Pancreas (tissue), 10 donors: Measurements from ENCODE around the gene SLC44A2. TPM values are rescaled to one million over a fixed set of nuclear protein-coding genes. Genes with fewer than 3 reads are reported as not detected.
A peak's percentile ranks its signal among the peaks of the same experiment; 100 is the strongest.

Experiments
- ATAC-seq, 4 donors: fragments of 200-7000 bp; cut with Tn5 transposase; one replicate each; pipeline versions ENCODE4 v1.8.0 to v1.9.1; 2020; ENCODE audit warnings: mild to moderate bottlenecking in 4 of 4, moderate library complexity in 4 of 4
- DNase-seq, 6 donors: peaks; one replicate each; pipeline ENCODE4 v3.0.0-alpha.2; 2020
- FAIRE-seq: peaks from 2 replicates; lab custom pipeline; 2012; peaks lifted over from hg19 to GRCh38; lab: Jason Lieb, UNC
- H3K27ac ChIP-seq, 4 donors: fragments of 200-600 bp; sonication (generic); 1 replicate in 3 of 4; 2 replicates in 1 of 4; pipeline versions ENCODE4 v1.5.0 to v1.8.0; 2020
- H3K27me3 ChIP-seq, 4 donors: fragments of 200-600 bp; one replicate each; pipeline ENCODE4 v1.8.0; 2021
- H3K36me3 ChIP-seq, 3 donors: fragments of 200-600 bp; sonication (generic) in 1 of 3; one replicate each; pipeline versions ENCODE4 v1.5.0 to v1.8.0; 2020 to 2021
- H3K4me1 ChIP-seq, 3 donors: fragments of 200-600 bp; one replicate each; pipeline ENCODE4 v1.8.0; 2021
- H3K4me3 ChIP-seq, 4 donors: fragments of 200-600 bp; sonication (generic) in 2 of 4; one replicate each; pipeline versions ENCODE4 v1.5.0 to v1.8.0; 2020 to 2021
- H3K9me3 ChIP-seq, 4 donors: fragments of 200-600 bp; one replicate each; pipeline ENCODE4 v1.8.0; 2021
- CTCF ChIP-seq, 4 donors: fragments of 200-600 bp; sonication (generic) in 3 of 4; IDR thresholded peaks; one replicate each; pipeline versions ENCODE4 v1.5.0 to v1.8.0; 2021; ENCODE audit warnings: antibody characterized with exemption in 4 of 4
- WGBS, 2 donors: extraction: QIAGEN DNeasy Blood & Tissue Kit; methylation state at CpG; one replicate each; pipeline ENCODE4 v1.1.7; 2013; 5-methylcytosine and 5-hydroxymethylcytosine counted together
- intact Hi-C, 3 donors: fragments of 100-400 bp; cut with DNase I; formaldehyde crosslinking; loops; one replicate each; pipeline versions ENCODE4 v1.11.1 to v1.14.2; 2022
- polyA plus RNA-seq, 2 donors: library from polyadenylated mRNA; stranded (reverse); fragments of 200-250 nt; gene quantifications; one replicate each; pipeline ENCODE4 v1.2.3, GENCODE V29; 2013
- total RNA-seq, 6 donors: library from RNA; stranded (reverse); fragmentation: NEBNext Ultra II Directional in 4 of 6; extraction: Animal tissue kit (Norgen Biotek cat#: 25700) in 4 of 6; gene quantifications; one replicate each; pipeline versions ENCODE4 v1.2.1 to v1.2.4, GENCODE V29; 2021 to 2023
- donor health status: healthy with polysubstance abuse.
- donor health status: DM: no; HTN: no; CAD: no; lungs with moderate emphysema.
- donor health status: DM: no; HTN: no; CAD: no.
- donor health status: control.
- donor health status: control.
- donor health status: Bipolar disorder and iron deficiency.
- donor health status: DM: yes; HTN: yes; CAD: no.
- donor health status: DM: no; HTN: no; CAD: no.
- donor health status: DM: no; HTN: no; CAD: no.
- donor health status: DM: yes; HTN: yes; CAD: no.

The SLC44A2 gene
- total and polyA plus RNA-seq, 8 donors = 32.7 to 69.0 (median 48.4) TPM

GRCh38 chr19:10643172-10643967, 18.0 kb downstream of the SLC44A2 start:
- no peaks in the 10 kb centered on the region for H3K9me3 ChIP-seq
- FAIRE-seq (no peak), DNase-seq (no peak), ATAC-seq (no peak)
- no peak overlapping the region for H3K4me3 ChIP-seq
- TF ChIP-seq CTCF (IDR thresholded peaks at IDR 0.05) = no peak
- WGBS, 2 donors = 70 to 71% methylated on average over 21 of the region's 21 CpGs
- intact Hi-C loops = loop anchor here in 2 of 3 donors (5.0 to 10.0 kb wide), 2 partner anchors 61 to 69 kb away; no protein-coding TSS in a partner anchor
- peaks cover 0 to 7% (median 3%) of the 10 kb centered on the region in 3 donors for H3K4me1 ChIP-seq
- peak overlapping the region; percentile 36 to 64 (median 58) for H3K27ac ChIP-seq
- peaks cover 0 to 15% (median 2%) of the 10 kb centered on the region in 3 donors for H3K36me3 ChIP-seq
- H3K27me3 ChIP-seq = no peaks in the 10 kb centered on the region

- intact Hi-C loops = loop anchor here in 2 of 3 donors (5.0 to 10.0 kb wide), 2 partner anchors 62 to 69 kb away; no protein-coding TSS in a partner anchor
- Histone ChIP-seq H3K9me3 (no peaks in the 10 kb centered on the region), H3K27me3 (no peaks in the 10 kb centered on the region), H3K4me1 (peaks cover 0 to 7% (median 3%) of the 10 kb centered on the region in 3 donors), H3K27ac (peak overlapping the region; percentile 36 to 64 (median 58)), H3K36me3 (peaks cover 0 to 14% (median 2%) of the 10 kb centered on the region in 3 donors), H3K4me3 (no peak overlapping the region)
- ATAC-seq (peak; percentile 10 to 19 (median 14)), FAIRE-seq (no peak), DNase-seq (no peak)
- 38 to 45% methylated on average over 3 of the region's 3 CpGs for WGBS, 2 donors
- TF ChIP-seq CTCF (IDR thresholded peaks at IDR 0.05) = no peak
Observed at GRCh38 chr19:10643968-10644259, 18.6 kb downstream of the SLC44A2 start.

DNA sequence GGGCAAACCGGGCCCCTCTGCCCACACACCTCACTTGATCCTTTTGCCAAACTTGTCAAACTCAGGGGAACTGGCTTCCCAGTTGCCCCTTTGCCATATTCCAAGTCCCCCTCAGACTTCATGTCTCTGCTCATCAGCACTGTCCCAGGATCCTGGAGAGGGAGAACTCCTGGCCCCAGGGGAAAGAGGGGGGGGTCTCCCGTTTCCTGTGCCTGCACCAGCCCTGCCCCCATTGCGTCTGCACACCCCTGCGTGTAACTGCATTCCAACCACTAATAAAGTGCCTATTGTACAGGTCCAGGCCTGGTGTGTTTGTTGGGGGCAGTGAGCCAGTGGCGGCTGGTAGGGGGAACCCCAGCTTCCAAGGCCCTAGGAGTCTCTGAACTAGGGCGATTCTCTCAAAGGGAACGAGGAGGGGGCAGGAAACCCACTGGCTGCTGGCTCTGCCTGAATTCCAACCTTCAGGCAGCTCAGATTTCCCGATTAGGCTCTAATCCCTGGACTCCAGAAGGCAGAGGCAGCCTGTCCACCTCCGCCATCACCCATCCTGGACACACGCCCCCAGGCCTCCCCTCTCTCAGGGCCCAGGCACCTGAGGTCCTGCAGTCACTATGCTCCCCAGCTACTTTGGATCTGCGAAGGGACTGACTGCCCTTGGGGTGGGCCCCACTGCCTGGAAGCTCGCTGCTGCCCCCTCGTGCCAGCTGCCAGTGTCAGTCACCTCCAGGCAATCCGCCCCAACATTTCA, 19.1 kb downstream of the SLC44A2 start:
- 10 to 13% methylated on average over 14 of the region's 14 CpGs for WGBS, 2 donors

GRCh38 chr19:10646456-10647159, 21.3 kb downstream of the SLC44A2 start:
- WGBS, 2 donors = 38 to 48% methylated on average over 12 of the region's 12 CpGs
- TF ChIP-seq CTCF (IDR thresholded peaks at IDR 0.05) = no peak
- no peak for DNase-seq
- H3K27ac ChIP-seq = peak overlapping the region in 2 of 4 donors; percentile 20 to 33
- peaks cover 0 to 7% (median 3%) of the 10 kb centered on the region in 3 donors for H3K4me1 ChIP-seq
- intact Hi-C loops = loop anchor here in 2 of 3 donors (2.0 to 10.0 kb wide), 2 partner anchors 64 to 72 kb away; no protein-coding TSS in a partner anchor
- ATAC-seq = peak in 1 of 4 donors; percentile 23
- no peak for FAIRE-seq
- no peak overlapping the region for H3K4me3 ChIP-seq
- no peaks in the 10 kb centered on the region for H3K27me3 ChIP-seq
- H3K36me3 ChIP-seq = peaks cover 0 to 2% (median 0%) of the 10 kb centered on the region in 3 donors
- no peaks in the 10 kb centered on the region for H3K9me3 ChIP-seq

More for the DNA sequence above, 19.1 kb downstream of the SLC44A2 start:
- Histone ChIP-seq H3K4me3 (no peak overlapping the region), H3K27ac (peak overlapping the region; percentile 36 to 64 (median 58)), H3K27me3 (no peaks in the 10 kb centered on the region), H3K4me1 (peaks cover 0 to 7% (median 3%) of the 10 kb centered on the region in 3 donors), H3K9me3 (no peaks in the 10 kb centered on the region), H3K36me3 (peaks cover 0 to 14% (median 2%) of the 10 kb centered on the region in 3 donors)
- TF ChIP-seq CTCF (IDR thresholded peaks at IDR 0.05) = peak; percentile 57 to 82 (median 77)
- ATAC-seq (peak; percentile 89 to 96 (median 92)), FAIRE-seq (no peak), DNase-seq (peak; percentile 79 to 94 (median 86))
- intact Hi-C loops = loop anchor here in 2 of 3 donors (5.0 to 10.0 kb wide), 2 partner anchors 62 to 70 kb away; no protein-coding TSS in a partner anchor
